Kidney epithelial cell (primary cell): Measurements from ENCODE around the gene LARGE1. TPM values are rescaled to one million over a fixed set of nuclear protein-coding genes. Genes with fewer than 3 reads are reported as not detected.

ENCODE experiments used
- DNase-seq: peaks from one replicate; pipeline ENCODE4 v3.0.0-alpha.2; 2010; ENCODE audit warnings: low read depth
- H3K27me3 ChIP-seq: 2 replicates; pipeline ENCODE4 v1.6.0; 2011; ENCODE audit warnings: low read length; ENCODE audit not compliant: control insufficient read depth, insufficient read depth
- H3K36me3 ChIP-seq: 2 replicates; pipeline ENCODE4 v1.5.1; 2011; ENCODE audit warnings: low read length; ENCODE audit not compliant: control insufficient read depth, insufficient read depth
- H3K4me3 ChIP-seq: 2 replicates; pipeline ENCODE4 v1.5.1; 2011; ENCODE audit warnings: low read depth, mild to moderate bottlenecking, control low read depth, low read length
- CTCF ChIP-seq: IDR thresholded peaks from 2 replicates; pipeline ENCODE4 v1.5.1; 2011; ENCODE audit warnings: mild to moderate bottlenecking, moderate library complexity, low read length, control low read depth, inconsistent platforms; ENCODE audit not compliant: insufficient read depth, poor library complexity, severe bottlenecking
- total RNA-seq: library from RNA; depleted of rRNA; stranded (reverse); fragments of >200 nt; gene quantifications from 2 replicates; pipeline ENCODE4 v1.2.3, GENCODE V29; 2015

Gene LARGE1
- total RNA-seq, 1 donor from 2014 or later = 17.8 TPM

DNA sequence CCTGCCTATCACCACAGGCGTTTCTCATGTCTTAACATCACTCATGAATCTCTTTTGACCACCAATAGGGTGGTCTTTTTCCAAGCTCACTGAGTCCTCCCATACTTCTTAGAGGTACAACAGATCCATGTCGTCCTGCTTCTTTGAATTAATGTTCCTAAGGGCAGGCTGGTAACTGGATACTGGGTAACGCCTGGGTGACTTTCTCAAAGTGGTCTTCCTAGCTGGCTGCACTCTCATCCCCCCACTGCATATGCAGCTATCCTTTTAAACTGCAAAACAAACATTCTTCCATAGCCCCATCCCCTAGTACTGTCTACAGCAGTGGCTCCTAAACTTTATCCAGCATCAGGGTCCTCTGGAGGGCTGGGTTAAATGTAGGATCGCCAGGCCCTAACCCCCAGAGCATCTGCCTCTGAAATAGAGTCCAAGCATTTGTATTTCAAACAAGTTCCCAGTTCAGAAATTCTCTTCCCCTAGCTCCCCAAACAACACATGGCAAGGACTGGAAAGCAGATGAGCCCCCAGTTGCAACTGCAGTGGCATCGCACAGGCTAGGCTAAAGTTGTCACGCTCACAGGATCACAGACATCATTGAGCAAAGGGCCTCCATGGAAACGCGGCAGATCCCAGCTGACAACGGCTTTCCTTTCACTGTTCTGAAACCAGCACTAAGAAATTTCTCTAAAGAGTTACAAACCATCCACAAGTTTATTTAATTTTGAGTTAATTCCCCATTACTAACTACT lies 204.9 kb downstream of the LARGE1 start:
- Histone ChIP-seq H3K36me3 (no peaks in the 10 kb centered on the region), H3K27me3 (no peaks in the 10 kb centered on the region), H3K4me3 (no peak overlapping the region)
- DNase-seq = no peak
- no peak for TF ChIP-seq CTCF

GRCh38 chr22:33710326-33710725 lies 209.9 kb downstream of the LARGE1 start:
- no peak for DNase-seq
- H3K27me3 ChIP-seq = no peaks in the 10 kb centered on the region
- no peak for TF ChIP-seq CTCF
- H3K36me3 ChIP-seq = no peaks in the 10 kb centered on the region
- H3K4me3 ChIP-seq = no peak overlapping the region

DNA sequence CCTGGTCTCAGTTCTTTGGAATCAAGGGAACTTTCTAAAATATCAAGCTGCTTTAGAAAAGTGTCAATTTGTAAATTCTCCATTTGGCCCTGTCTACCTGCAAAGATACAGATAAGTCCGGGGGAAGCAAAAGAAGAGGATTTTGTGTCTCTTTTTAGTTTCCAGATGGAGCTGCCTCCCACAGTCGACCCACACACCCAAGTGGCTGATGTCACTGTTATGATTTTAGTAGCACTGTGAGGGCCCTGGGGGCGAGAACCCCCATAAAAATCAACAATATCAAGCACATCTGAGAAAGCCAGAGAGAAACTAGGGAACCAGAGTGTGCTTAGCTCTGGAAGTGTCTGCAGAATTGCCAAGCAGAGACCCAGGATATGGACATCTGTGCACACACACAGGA lies 212.7 kb downstream of the LARGE1 start:
- no peak overlapping the region for H3K4me3 ChIP-seq
- H3K27me3 ChIP-seq = no peaks in the 10 kb centered on the region
- no peaks in the 10 kb centered on the region for H3K36me3 ChIP-seq
- no peak for TF ChIP-seq CTCF
- no peak for DNase-seq

DNA sequence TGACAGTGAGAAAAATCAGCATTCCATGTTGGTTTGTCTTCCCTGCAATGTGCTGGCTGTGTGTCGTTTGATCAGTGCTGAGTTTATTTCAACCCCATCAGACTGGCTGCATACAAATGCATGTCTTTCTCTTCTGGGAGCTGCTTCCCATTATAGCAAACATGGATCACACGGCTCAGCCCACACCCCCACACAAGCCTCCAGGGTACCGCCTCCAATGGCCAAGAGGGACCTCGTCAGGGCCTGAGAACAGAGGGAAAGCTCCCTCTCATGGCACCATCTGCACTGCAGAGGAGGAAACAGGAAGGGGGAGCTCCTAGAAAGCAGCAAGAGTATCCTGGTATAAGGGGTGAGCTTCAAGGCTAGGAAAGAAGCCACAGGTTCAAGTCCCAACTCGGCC lies 214.2 kb downstream of the LARGE1 start:
- H3K36me3 ChIP-seq = no peaks in the 10 kb centered on the region
- TF ChIP-seq CTCF = no peak
- no peak overlapping the region for H3K4me3 ChIP-seq
- no peak for DNase-seq
- no peaks in the 10 kb centered on the region for H3K27me3 ChIP-seq

- no peaks in the 10 kb centered on the region for H3K36me3 ChIP-seq
- DNase-seq = no peak
- TF ChIP-seq CTCF = no peak
- no peaks in the 10 kb centered on the region for H3K27me3 ChIP-seq
- H3K4me3 ChIP-seq = no peak overlapping the region
Measured at GRCh38 chr22:33699176-33699575, 221.1 kb downstream of the LARGE1 start.

DNA sequence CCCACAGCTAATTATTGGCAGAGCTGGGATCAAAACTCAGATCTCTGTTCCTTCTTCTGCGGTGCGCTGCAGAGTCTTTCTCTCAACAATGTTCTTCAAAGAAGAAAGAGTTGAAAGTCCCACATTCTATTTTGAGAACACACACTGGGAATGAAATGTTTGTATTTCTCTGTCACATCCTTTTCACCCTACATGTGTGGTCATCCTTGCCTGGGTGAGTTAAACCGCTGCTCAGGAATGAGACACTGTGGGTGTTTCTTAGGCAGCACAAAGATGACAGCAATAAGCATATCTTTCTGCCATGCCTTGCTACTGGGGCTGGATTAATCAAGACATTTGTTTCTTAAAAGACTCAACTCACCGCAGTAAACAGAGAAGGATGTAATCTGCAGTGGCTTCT lies 222.6 kb downstream of the LARGE1 start:
- Histone ChIP-seq H3K27me3 (no peaks in the 10 kb centered on the region), H3K4me3 (no peak overlapping the region), H3K36me3 (no peaks in the 10 kb centered on the region)
- DNase-seq = no peak
- no peak for TF ChIP-seq CTCF
